ENCODE data around the gene RBM33. TPM values are rescaled to one million over a fixed set of nuclear protein-coding genes. Genes with fewer than 3 reads are reported as not detected.
A peak's percentile ranks its signal among the peaks of the same experiment; 100 is the strongest.

The RBM33 gene
- total and polyA plus RNA-seq, 10 of the 15 experiments (the other 5 are each of a cell fraction or from before 2014, with no cell fraction given): 4.7 to 67.2 (median 24.3) TPM

GRCh38 chr7:155741805-155742204 lies 97.3 kb downstream of the RBM33 start:
- POLR2A ChIA-PET: interaction anchor here (0.6 kb wide), 1 partner anchor 16 kb away, joined by 5 read pairs; no protein-coding TSS in a partner anchor
- Histone ChIP-seq H3K79me2 (ENCODE audit: control insufficient read depth, insufficient read depth, low read length) (peaks cover 27% of the 10 kb centered on the region), H2AFZ (ENCODE audit: control insufficient read depth, low read depth, low read length) (no peak overlapping the region), H3K4me1 (ENCODE audit: control insufficient read depth, insufficient read depth, low read length) (peaks cover 47% of the 10 kb centered on the region), H3K4me3 (no peak overlapping the region), H3K4me2 (ENCODE audit: control insufficient read depth, insufficient read depth) (peak overlapping the region; percentile 45), H3K27ac (ENCODE audit: control insufficient read depth, insufficient read depth) (peak overlapping the region; percentile 89), H3K36me3 (ENCODE audit: control insufficient read depth in 2 of 2, insufficient read depth in 2 of 2, low read length in 1 of 2) (peaks cover 16 to 18% of the 10 kb centered on the region in 2 experiments), H3K27me3 (replicated peaks in 1 of 2; ENCODE audit: control insufficient read depth in 2 of 2, insufficient read depth in 2 of 2, low read length in 1 of 2) (no peaks in the 10 kb centered on the region), H3K9ac (ENCODE audit: control insufficient read depth, insufficient read depth, low read length) (peak overlapping the region; percentile 36), H3K9me3 (replicated peaks; ENCODE audit: control insufficient read depth, insufficient read depth, low read length) (no peaks in the 10 kb centered on the region), H4K20me1 (ENCODE audit: control insufficient read depth, insufficient read depth) (no peaks in the 10 kb centered on the region)
- peak; percentile 7 for FAIRE-seq
- intact Hi-C loops (cut with micrococcal nuclease; ENCODE audit: unreplicated experiment) (no loop called here), in situ Hi-C loops (cut with MboI) (no loop called here)
- ATAC-seq: no peak
- DNase-seq (ENCODE audit: low read depth, low spot score): no peak
- no TSS peak for BruUV-seq (replicated peaks)
- RAD21 ChIA-PET (ENCODE audit: unreplicated experiment): interaction anchor here (1.7 kb wide), 1 partner anchor 143 kb away, joined by 9 read pairs; no protein-coding TSS in a partner anchor
- WGBS (ENCODE audit: insufficient coverage, insufficient replicate concordance, low lambda C conversion rate, missing lambda C conversion rate): 99% methylated on average over 16 of the region's 16 CpGs
- CTCF ChIA-PET: interaction anchor here (0.6 to 14.1 kb wide), 2 partner anchors 144 to 156 kb away, joined by 3 to 192 read pairs; no protein-coding TSS in a partner anchor
- SMC1A ChIA-PET (ENCODE audit: uncharacterized antibody, unreplicated experiment): interaction anchor here (4.0 kb wide), 1 partner anchor 143 kb away, joined by 48 read pairs; no protein-coding TSS in a partner anchor
- TF ChIP-seq ZSCAN29 (IDR thresholded peaks at IDR 0.05) (no peak), NFIC (IDR thresholded peaks at IDR 0.05; ENCODE audit: low read depth, low read length) (peak; percentile 17; the same call in 1 of the 2 replicates), CBFB (IDR thresholded peaks at IDR 0.05; ENCODE audit: low read depth) (0 out of 2 replicates have a peak, but pooled peaks have one; percentile 50), ZNF384 (IDR thresholded peaks at IDR 0.05; ENCODE audit: borderline replicate concordance, low read depth, low read length) (no peak), ZBTB33 (IDR thresholded peaks at IDR 0.05) (peak; percentile 93), ZBED1 (IDR thresholded peaks at IDR 0.05; ENCODE audit: borderline replicate concordance) (peak; percentile 27; the same call in 1 of the 2 replicates), BCL11A (IDR thresholded peaks at IDR 0.05; ENCODE audit: low read depth, low read length) (peak; percentile 19; the same call in 1 of the 2 replicates), GABPA (IDR thresholded peaks at IDR 0.05; ENCODE audit: low read depth) (0 out of 2 replicates have a peak, but pooled peaks have one; percentile 22), CREB1 (IDR thresholded peaks at IDR 0.05; ENCODE audit: low read depth) (peak; percentile 92), SPI1 (IDR thresholded peaks at IDR 0.05; ENCODE audit: borderline replicate concordance, insufficient read depth, low read depth, low read length) (peak; percentile 83), IRF4 (IDR thresholded peaks at IDR 0.05; ENCODE audit: low read depth, low read length) (0 out of 2 replicates have a peak, but pooled peaks have one; percentile 52), MEF2A (IDR thresholded peaks at IDR 0.05; ENCODE audit: insufficient read depth, low read depth, low read length) (peak; percentile 60; the same call in 1 of the 2 replicates), POLR2A (IDR thresholded peaks at IDR 0.05; ENCODE audit: low read depth, low read length) (peak; percentile 49; the same call in 1 of the 2 replicates), CBX5 (IDR thresholded peaks at IDR 0.05; ENCODE audit: low read depth) (0 out of 2 replicates have a peak, but pooled peaks have one; percentile 52), EED (IDR thresholded peaks at IDR 0.05; ENCODE audit: low read depth) (peak; percentile 82), CREM (IDR thresholded peaks at IDR 0.05; ENCODE audit: low read depth) (peak; percentile 89), JUNB (IDR thresholded peaks at IDR 0.05) (peak; percentile 39), SRF (IDR thresholded peaks at IDR 0.05; ENCODE audit: low read depth in 2 of 2, low read length in 2 of 2) (0 out of 4 replicates have a peak, but pooled peaks of 1 of the 2 experiments have one; percentile 42), TCF3 (IDR thresholded peaks at IDR 0.05; ENCODE audit: borderline replicate concordance, insufficient read depth, low read depth, low read length) (peak; percentile 74; the same call in 1 of the 2 replicates), CHD1 (IDR thresholded peaks at IDR 0.05; ENCODE audit: low read depth, low read length) (no peak), RUNX3 (IDR thresholded peaks at IDR 0.05; ENCODE audit: low read length) (peak; percentile 74)
- TF ChIP-seq, protein P1, sequence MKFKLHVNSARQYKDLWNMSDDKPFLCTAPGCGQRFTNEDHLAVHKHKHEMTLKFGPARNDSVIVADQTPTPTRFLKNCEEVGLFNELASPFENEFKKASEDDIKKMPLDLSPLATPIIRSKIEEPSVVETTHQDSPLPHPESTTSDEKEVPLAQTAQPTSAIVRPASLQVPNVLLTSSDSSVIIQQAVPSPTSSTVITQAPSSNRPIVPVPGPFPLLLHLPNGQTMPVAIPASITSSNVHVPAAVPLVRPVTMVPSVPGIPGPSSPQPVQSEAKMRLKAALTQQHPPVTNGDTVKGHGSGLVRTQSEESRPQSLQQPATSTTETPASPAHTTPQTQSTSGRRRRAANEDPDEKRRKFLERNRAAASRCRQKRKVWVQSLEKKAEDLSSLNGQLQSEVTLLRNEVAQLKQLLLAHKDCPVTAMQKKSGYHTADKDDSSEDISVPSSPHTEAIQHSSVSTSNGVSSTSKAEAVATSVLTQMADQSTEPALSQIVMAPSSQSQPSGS (IDR thresholded peaks at IDR 0.05; ENCODE audit: low read length): peak; percentile 71
- TF ChIP-seq, protein P2, sequence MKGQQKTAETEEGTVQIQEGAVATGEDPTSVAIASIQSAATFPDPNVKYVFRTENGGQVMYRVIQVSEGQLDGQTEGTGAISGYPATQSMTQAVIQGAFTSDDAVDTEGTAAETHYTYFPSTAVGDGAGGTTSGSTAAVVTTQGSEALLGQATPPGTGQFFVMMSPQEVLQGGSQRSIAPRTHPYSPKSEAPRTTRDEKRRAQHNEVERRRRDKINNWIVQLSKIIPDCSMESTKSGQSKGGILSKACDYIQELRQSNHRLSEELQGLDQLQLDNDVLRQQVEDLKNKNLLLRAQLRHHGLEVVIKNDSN (IDR thresholded peaks at IDR 0.05; ENCODE audit: borderline replicate concordance, extremely low read length, insufficient read depth, low read depth, low read length): peak; percentile 56
